HUES64 (cell line): ENCODE measurements around the gene GRHPR.
"Not testable (repeated sequence)": the region's sequence is repeated elsewhere in the genome, so short reads cannot be mapped to it uniquely, and the experiment has no call there.

Experiments
- H3K27ac ChIP-seq: 2 replicates; pipeline ENCODE4 v1.7.0; 2013; ENCODE audit warnings: low read depth, low read length, inconsistent platforms
- H3K27me3 ChIP-seq: 2 replicates; pipeline ENCODE4 v1.6.1; 2013; ENCODE audit warnings: mild to moderate bottlenecking, low read length; ENCODE audit not compliant: insufficient read depth
- H3K36me3 ChIP-seq: 2 replicates; pipeline ENCODE4 v1.6.1; 2013; ENCODE audit warnings: mild to moderate bottlenecking, low read length; ENCODE audit not compliant: insufficient read depth
- H3K4me1 ChIP-seq: 2 replicates; pipeline ENCODE4 v1.6.1; 2013; ENCODE audit warnings: mild to moderate bottlenecking, low read length, moderate library complexity; ENCODE audit not compliant: insufficient read depth
- H3K4me3 ChIP-seq: 2 replicates; pipeline ENCODE4 v1.5.1; 2013; ENCODE audit warnings: mild to moderate bottlenecking, low read length, moderate library complexity
- H3K9ac ChIP-seq: 2 replicates; pipeline ENCODE4 v1.6.1; 2013; ENCODE audit warnings: mild to moderate bottlenecking, low read depth, low read length
- H3K9me3 ChIP-seq: 2 replicates; pipeline ENCODE4 v1.6.1; 2013; ENCODE audit warnings: low read depth, low read length; ENCODE audit not compliant: insufficient read depth
- WGBS: fragments of 150-250, 120-280 bp; methylation state at CpG from one replicate; pipeline ENCODE4 v1.1.7; 2013; ENCODE audit warnings: missing lambda C conversion rate; 5-methylcytosine and 5-hydroxymethylcytosine counted together

Gene GRHPR

GRCh38 chr9:37382982-37383357, 39.5 kb upstream of the GRHPR start:
- no peak overlapping the region for H3K4me3 ChIP-seq
- no peaks in the 10 kb centered on the region for H3K4me1 ChIP-seq
- H3K27me3 ChIP-seq = no peaks in the 10 kb centered on the region
- WGBS = 86% methylated on average over 5 of the region's 5 CpGs
- H3K9me3 ChIP-seq = no peaks in the 10 kb centered on the region
- H3K36me3 ChIP-seq = no peaks in the 10 kb centered on the region
- H3K9ac ChIP-seq = no peak overlapping the region
- no peak overlapping the region for H3K27ac ChIP-seq

GRCh38 chr9:37383393-37383792, 39.1 kb upstream of the GRHPR start:
- Histone ChIP-seq H3K4me3 (no peak overlapping the region), H3K9ac (no peak overlapping the region), H3K4me1 (no peaks in the 10 kb centered on the region), H3K27me3 (no peaks in the 10 kb centered on the region), H3K9me3 (no peaks in the 10 kb centered on the region), H3K36me3 (no peaks in the 10 kb centered on the region), H3K27ac (no peak overlapping the region)
- WGBS = 70% methylated on average over 6 of the region's 6 CpGs

DNA sequence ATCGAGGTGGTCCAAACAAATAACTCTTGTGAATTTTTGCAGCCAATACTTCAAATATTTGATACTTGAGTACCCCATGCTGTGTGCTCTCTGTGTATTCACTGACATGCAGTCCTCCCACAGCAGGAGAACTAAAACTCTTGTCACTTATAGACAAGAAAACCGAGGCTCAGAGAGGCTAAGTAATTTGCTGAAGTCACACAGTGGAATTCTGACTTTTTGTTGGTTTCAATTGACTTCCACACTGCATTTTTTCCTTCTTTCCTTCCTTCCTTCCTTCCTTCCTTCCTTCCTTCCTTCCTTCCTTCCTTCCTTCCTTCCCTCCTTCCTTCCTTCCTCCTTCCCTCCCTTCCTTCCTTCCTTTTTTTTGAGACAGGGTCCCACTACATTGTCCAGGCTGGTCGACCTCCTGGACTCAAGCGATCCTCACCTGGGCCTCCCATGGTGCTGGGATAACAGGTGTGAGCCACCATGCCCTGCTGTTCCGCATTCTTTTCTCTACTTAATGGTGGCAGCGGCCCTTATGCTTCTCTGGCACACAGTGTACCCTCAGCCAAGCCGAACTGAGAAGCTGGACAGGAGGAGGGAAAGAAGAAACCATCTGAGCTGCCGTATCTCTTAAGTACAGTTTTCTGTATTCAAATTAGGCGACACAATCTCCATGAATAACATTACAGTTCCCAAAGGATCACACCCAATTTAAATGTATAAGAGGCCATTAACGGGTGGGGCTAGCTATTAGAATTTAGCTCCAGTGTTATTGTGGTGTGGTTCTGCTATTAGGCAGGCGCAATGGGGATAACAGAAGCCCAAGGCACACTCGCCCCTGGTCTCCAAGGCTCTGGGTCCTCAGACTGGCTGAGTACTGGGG, 38.4 kb upstream of the GRHPR start:
- Histone ChIP-seq H3K9ac (no peak overlapping the region), H3K9me3 (no peaks in the 10 kb centered on the region), H3K36me3 (no peaks in the 10 kb centered on the region), H3K27ac (no peak overlapping the region), H3K4me1 (no peaks in the 10 kb centered on the region), H3K27me3 (no peaks in the 10 kb centered on the region), H3K4me3 (no peak overlapping the region)
- WGBS = 86% methylated on average over 12 of the region's 12 CpGs

GRCh38 chr9:37385286-37385685, 37.2 kb upstream of the GRHPR start:
- Histone ChIP-seq H3K4me1 (no peaks in the 10 kb centered on the region), H3K9ac (no peak overlapping the region), H3K9me3 (no peaks in the 10 kb centered on the region), H3K27me3 (no peaks in the 10 kb centered on the region), H3K36me3 (no peaks in the 10 kb centered on the region), H3K27ac (no peak overlapping the region), H3K4me3 (no peak overlapping the region)
- 94% methylated on average over 6 of the region's 6 CpGs for WGBS

- Histone ChIP-seq H3K36me3 (no peaks in the 10 kb centered on the region), H3K9ac (no peak overlapping the region), H3K27ac (no peak overlapping the region), H3K27me3 (no peaks in the 10 kb centered on the region), H3K4me3 (no peak overlapping the region), H3K9me3 (no peaks in the 10 kb centered on the region), H3K4me1 (peaks cover under 1% of the 10 kb centered on the region; the same call in 1 of the 2 replicates)
- 90% methylated on average over 10 of the region's 10 CpGs for WGBS
These were observed 35.5 kb upstream of the GRHPR start for GRCh38 chr9:37386988-37387387.

- Histone ChIP-seq H3K4me1 (peaks cover 3% of the 10 kb centered on the region; the same call in 1 of the 2 replicates), H3K36me3 (no peaks in the 10 kb centered on the region), H3K27ac (no peak overlapping the region), H3K9me3 (no peaks in the 10 kb centered on the region), H3K27me3 (no peaks in the 10 kb centered on the region), H3K4me3 (no peak overlapping the region), H3K9ac (no peak overlapping the region)
- 40% methylated on average over 7 of the region's 7 CpGs for WGBS
These were observed 31.7 kb upstream of the GRHPR start for GRCh38 chr9:37390759-37391158.

- no peaks in the 10 kb centered on the region for H3K27me3 ChIP-seq
- no peaks in the 10 kb centered on the region for H3K36me3 ChIP-seq
- H3K4me1 ChIP-seq = peaks cover 3% of the 10 kb centered on the region; the same call in 1 of the 2 replicates
- H3K27ac ChIP-seq = no peak overlapping the region
- H3K4me3 ChIP-seq = no peak overlapping the region
- no peaks in the 10 kb centered on the region for H3K9me3 ChIP-seq
- H3K9ac ChIP-seq = no peak overlapping the region
- WGBS = 58% methylated on average over 6 of the region's 8 CpGs
These were observed 30.2 kb upstream of the GRHPR start for GRCh38 chr9:37392272-37392671.

- Histone ChIP-seq H3K9ac (no peak overlapping the region), H3K27ac (no peak overlapping the region), H3K9me3 (no peaks in the 10 kb centered on the region)
These were observed 27.3 kb upstream of the GRHPR start for GRCh38 chr9:37395229-37395628.

GRCh38 chr9:37395663-37396062, 26.8 kb upstream of the GRHPR start:
- no peak overlapping the region for H3K4me3 ChIP-seq
- H3K27ac ChIP-seq = no peak overlapping the region
- no peaks in the 10 kb centered on the region for H3K36me3 ChIP-seq
- H3K4me1 ChIP-seq = peaks cover 3% of the 10 kb centered on the region; the same call in 1 of the 2 replicates
- no peaks in the 10 kb centered on the region for H3K27me3 ChIP-seq
- H3K9ac ChIP-seq = no peak overlapping the region
- WGBS = 93% methylated on average over 7 of the region's 8 CpGs
- no peaks in the 10 kb centered on the region for H3K9me3 ChIP-seq

More at GRCh38 chr9:37395229-37395628, 27.3 kb upstream of the GRHPR start:
- no peak overlapping the region for H3K4me3 ChIP-seq
- peaks cover 3% of the 10 kb centered on the region; the same call in 1 of the 2 replicates for H3K4me1 ChIP-seq
- no peaks in the 10 kb centered on the region for H3K27me3 ChIP-seq
- no peaks in the 10 kb centered on the region for H3K36me3 ChIP-seq
- 79% methylated on average over 11 of the region's 12 CpGs for WGBS

- H3K27me3 ChIP-seq, H3K4me3 ChIP-seq, H3K9ac ChIP-seq, H3K4me1 ChIP-seq, H3K9me3 ChIP-seq, H3K27ac ChIP-seq, H3K36me3 ChIP-seq: not testable (repeated sequence)
- 80% methylated on average over 2 of the region's 3 CpGs for WGBS
These were observed 24.5 kb upstream of the GRHPR start for GRCh38 chr9:37397948-37398347.

DNA sequence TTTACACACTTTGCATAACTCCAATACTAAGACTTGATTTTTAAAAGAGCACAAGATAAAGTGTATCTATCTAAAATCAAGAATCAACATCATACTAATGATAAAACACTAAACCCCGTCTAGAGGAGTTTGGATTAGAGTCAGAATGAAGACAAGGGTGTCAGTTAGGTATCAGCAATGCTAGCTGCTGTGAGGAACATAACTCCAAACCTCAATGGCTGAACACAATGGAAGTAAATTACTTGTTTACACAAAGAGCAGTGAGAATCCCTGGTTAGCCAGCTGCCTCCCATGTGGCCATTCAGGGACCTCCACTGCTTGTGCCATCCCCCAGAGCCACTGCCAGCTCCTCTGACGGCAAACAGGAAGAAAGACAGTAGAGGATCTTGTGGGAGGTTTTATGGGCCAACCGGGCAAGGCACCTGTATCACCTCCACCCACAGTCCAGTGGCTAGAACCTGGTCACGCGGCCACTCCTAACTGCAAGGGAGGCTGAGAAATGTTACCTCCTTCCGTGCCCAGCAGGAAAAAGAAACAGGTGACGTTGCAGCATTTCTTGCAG, 24.0 kb upstream of the GRHPR start:
- Histone ChIP-seq H3K27ac (no peak overlapping the region), H3K9ac (no peak overlapping the region), H3K4me1 (no peaks in the 10 kb centered on the region), H3K4me3 (no peak overlapping the region), H3K27me3 (no peaks in the 10 kb centered on the region), H3K36me3 (no peaks in the 10 kb centered on the region), H3K9me3 (no peaks in the 10 kb centered on the region)
- 95% methylated on average over 7 of the region's 7 CpGs for WGBS
